Fibroblast of lung (primary cell): ENCODE results near the gene PCDHGA1. TPM values are rescaled to one million over a fixed set of nuclear protein-coding genes. Genes with fewer than 3 reads are reported as not detected.
A peak's percentile ranks its signal among the peaks of the same experiment; 100 is the strongest.
"Not testable (repeated sequence)": the region's sequence is repeated elsewhere in the genome, so short reads cannot be mapped to it uniquely, and the experiment has no call there.

Experiments
- DNase-seq, 2 donors: peaks; one replicate each; pipeline versions ENCODE4 v3.0.0 to v3.0.0-alpha.2; 2010; ENCODE audit warnings: low read depth in 2 of 2
- H2AFZ ChIP-seq: 2 replicates; pipeline ENCODE4 v1.5.1; 2012; ENCODE audit warnings: low read length, control low read depth, inconsistent platforms
- H3K27ac ChIP-seq: 2 replicates; pipeline ENCODE4 v1.5.1; 2011; ENCODE audit warnings: low read length, control low read depth; ENCODE audit not compliant: insufficient read depth
- H3K27me3 ChIP-seq: 2 replicates; pipeline ENCODE4 v1.5.1; 2011; ENCODE audit warnings: mild to moderate bottlenecking, low read length; ENCODE audit not compliant: control insufficient read depth, insufficient read depth
- H3K36me3 ChIP-seq: 2 replicates; pipeline ENCODE4 v1.5.1; 2011; ENCODE audit warnings: low read length; ENCODE audit not compliant: control insufficient read depth, insufficient read depth
- H3K4me1 ChIP-seq: 2 replicates; pipeline ENCODE4 v1.5.1; 2011; ENCODE audit warnings: low read length; ENCODE audit not compliant: control insufficient read depth, insufficient read depth; ENCODE audit errors: extremely low read depth
- H3K4me2 ChIP-seq: 2 replicates; pipeline ENCODE4 v1.5.1; 2011; ENCODE audit warnings: low read length, control low read depth; ENCODE audit not compliant: insufficient read depth; ENCODE audit errors: extremely low read depth
- H3K4me3 ChIP-seq, 4 experiments: fragments of 200-600 bp in 1 of 4; sonication (generic) in 1 of 4; replicated peaks in 1 of 4; 2 replicates each; pipeline ENCODE4 v1.5.1; 2011 to 2016; ENCODE audit warnings: low read length in 4 of 4, low read depth in 3 of 4, mild to moderate bottlenecking in 3 of 4, control low read depth in 2 of 4, inconsistent platforms in 1 of 4, mixed read lengths in 1 of 4; ENCODE audit not compliant: insufficient read depth in 1 of 4; ENCODE audit errors: control extremely low read depth in 1 of 4
- H3K79me2 ChIP-seq: 2 replicates; pipeline ENCODE4 v1.5.1; 2012; ENCODE audit warnings: mild to moderate bottlenecking, low read length, inconsistent platforms; ENCODE audit not compliant: control insufficient read depth, insufficient read depth
- H3K9ac ChIP-seq: 2 replicates; pipeline ENCODE4 v1.5.1; 2011; ENCODE audit warnings: mild to moderate bottlenecking, low read length, control low read depth; ENCODE audit not compliant: insufficient read depth
- H3K9me3 ChIP-seq: 2 replicates; pipeline ENCODE4 v1.5.1; 2012; ENCODE audit warnings: low read depth, low read length; ENCODE audit not compliant: control insufficient read depth, insufficient read depth
- H4K20me1 ChIP-seq: 2 replicates; pipeline ENCODE4 v1.5.1; 2011; ENCODE audit warnings: low read length; ENCODE audit not compliant: control insufficient read depth, insufficient read depth; ENCODE audit errors: extremely low read depth
- EZH2 ChIP-seq: IDR thresholded peaks from 2 replicates; pipeline ENCODE4 v1.5.1; 2012; ENCODE audit warnings: low read length, control low read depth, mild to moderate bottlenecking; ENCODE audit errors: missing control alignments
- polyA plus RNA-seq, 2 donors: library from polyadenylated mRNA; depleted of rRNA in 1 of 2; stranded (reverse) in 1 of 2; unstranded in 1 of 2; fragments of >200 nt; gene quantifications; 2 replicates each; pipeline ENCODE4 v1.2.1, GENCODE V29; 2011 to 2012; ENCODE audit warnings: missing spikeins in 1 of 2
- total RNA-seq: library from RNA; depleted of rRNA; stranded (reverse); fragments of >200 nt; gene quantifications from 2 replicates; pipeline ENCODE4 v1.2.1, GENCODE V29; 2014
- TF ChIP-seq, protein P1 (sequence below), 2 donors: IDR thresholded peaks in 1 of 2; conservative IDR thresholded peaks in 1 of 2; 1 replicate in 1 of 2; 2 replicates in 1 of 2; pipeline ENCODE4 v1.5.1; 2011 to 2012; ENCODE audit warnings: low read length in 2 of 2, control low read depth in 1 of 2, inconsistent platforms in 1 of 2, low read depth in 1 of 2, mild to moderate bottlenecking in 1 of 2

The PCDHGA1 gene
- total and polyA plus RNA-seq, 2 donors (not counting 1 experiment from before 2014, with no cell fraction given) = 1.6 to 1.8 TPM

DNA sequence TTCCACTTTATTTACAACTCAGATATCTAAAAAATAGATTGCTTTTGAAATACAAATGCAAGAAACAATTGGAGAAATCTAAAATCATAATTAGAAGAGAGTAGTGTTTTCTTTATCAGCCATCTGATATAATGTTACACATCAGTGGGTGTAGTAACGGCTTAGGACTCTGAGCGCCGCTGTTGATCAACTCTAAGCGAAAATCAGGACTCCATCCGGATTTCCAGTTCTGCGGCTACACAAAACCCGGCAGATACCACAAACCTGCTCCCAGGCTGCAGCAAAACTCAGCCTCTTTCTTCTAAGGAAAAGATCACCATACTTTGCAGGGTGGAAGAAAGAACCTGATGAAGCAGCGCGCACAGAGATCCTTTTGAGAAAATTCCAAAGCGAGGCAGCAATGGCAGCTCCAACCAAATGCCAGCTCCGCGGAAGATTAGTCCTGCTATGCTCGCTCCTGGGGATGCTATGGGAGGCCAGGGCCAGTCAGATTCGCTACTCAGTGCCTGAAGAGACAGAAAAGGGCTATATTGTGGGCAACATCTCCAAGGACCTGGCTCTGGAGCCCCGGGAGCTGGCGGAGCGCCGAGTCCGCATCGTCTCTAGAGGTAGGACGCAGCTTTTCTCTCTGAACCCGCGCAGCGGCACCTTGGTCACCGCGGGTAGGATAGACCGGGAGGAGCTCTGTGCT lies 72.4 kb downstream of the PCDHGA1 start, which contains the start of gene PCDHGA9:
PCDHGA9 (plus strand) TSS at position 226 of the 691 bp plus-strand sequence; CDS start at position 401, 175 bp downstream.
- Histone ChIP-seq H3K4me3 (peak within 1 kb of the TSS; percentile 8 to 50 (median 17)), H3K9ac (no peak within 1 kb of the TSS), H3K79me2 (no peaks in the 10 kb centered on the region), H3K27ac (no peak within 1 kb of the TSS), H3K9me3 (peaks cover 4% of the 10 kb centered on the region), H3K4me2 (peak within 1 kb of the TSS; percentile 62), H3K4me1 (no peaks in the 10 kb centered on the region), H3K36me3 (no peaks in the 10 kb centered on the region), H4K20me1 (no peaks in the 10 kb centered on the region), H2AFZ (no peak within 1 kb of the TSS), H3K27me3 (no peaks in the 10 kb centered on the region)
- no peak for TF ChIP-seq EZH2
- TF ChIP-seq, protein P1, sequence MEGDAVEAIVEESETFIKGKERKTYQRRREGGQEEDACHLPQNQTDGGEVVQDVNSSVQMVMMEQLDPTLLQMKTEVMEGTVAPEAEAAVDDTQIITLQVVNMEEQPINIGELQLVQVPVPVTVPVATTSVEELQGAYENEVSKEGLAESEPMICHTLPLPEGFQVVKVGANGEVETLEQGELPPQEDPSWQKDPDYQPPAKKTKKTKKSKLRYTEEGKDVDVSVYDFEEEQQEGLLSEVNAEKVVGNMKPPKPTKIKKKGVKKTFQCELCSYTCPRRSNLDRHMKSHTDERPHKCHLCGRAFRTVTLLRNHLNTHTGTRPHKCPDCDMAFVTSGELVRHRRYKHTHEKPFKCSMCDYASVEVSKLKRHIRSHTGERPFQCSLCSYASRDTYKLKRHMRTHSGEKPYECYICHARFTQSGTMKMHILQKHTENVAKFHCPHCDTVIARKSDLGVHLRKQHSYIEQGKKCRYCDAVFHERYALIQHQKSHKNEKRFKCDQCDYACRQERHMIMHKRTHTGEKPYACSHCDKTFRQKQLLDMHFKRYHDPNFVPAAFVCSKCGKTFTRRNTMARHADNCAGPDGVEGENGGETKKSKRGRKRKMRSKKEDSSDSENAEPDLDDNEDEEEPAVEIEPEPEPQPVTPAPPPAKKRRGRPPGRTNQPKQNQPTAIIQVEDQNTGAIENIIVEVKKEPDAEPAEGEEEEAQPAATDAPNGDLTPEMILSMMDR (conservative IDR thresholded peaks at IDR 0.05 in 1 of 2, IDR thresholded peaks at IDR 0.05 in 1 of 2; ENCODE audit: low read depth in 1 of 2, low read length in 2 of 2) = peak; percentile 40 to 49
- peak; percentile 24 to 57 for DNase-seq

DNA sequence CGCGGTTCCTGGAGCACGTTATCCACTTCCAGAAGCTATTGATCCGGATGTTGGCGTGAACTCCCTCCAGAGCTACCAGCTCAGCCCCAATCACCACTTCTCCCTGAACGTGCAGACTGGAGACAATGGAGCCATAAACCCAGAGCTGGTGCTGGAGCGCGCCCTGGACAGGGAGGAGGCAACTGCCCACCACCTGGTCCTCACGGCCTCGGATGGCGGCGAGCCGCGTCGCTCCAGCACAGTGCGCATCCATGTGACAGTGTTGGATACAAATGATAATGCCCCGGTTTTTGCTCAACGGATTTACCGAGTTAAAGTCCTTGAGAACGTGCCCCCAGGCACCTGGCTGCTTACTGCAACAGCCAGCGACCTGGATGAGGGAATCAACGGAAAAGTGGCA lies 73.1 kb downstream of the PCDHGA1 start:
- Histone ChIP-seq H3K79me2 (no peaks in the 10 kb centered on the region), H3K9me3 (peaks cover 4% of the 10 kb centered on the region), H3K4me3 (peak overlapping the region in 1 of 4 experiments; percentile 50), H3K4me1 (no peaks in the 10 kb centered on the region), H3K27ac (no peak overlapping the region), H2AFZ (no peak overlapping the region), H3K9ac (no peak overlapping the region), H3K36me3 (no peaks in the 10 kb centered on the region), H4K20me1 (no peaks in the 10 kb centered on the region), H3K27me3 (no peaks in the 10 kb centered on the region), H3K4me2 (peak overlapping the region; percentile 29)
- DNase-seq = no peak
- TF ChIP-seq EZH2 = no peak
- TF ChIP-seq, protein P1 (conservative IDR thresholded peaks at IDR 0.05 in 1 of 2, IDR thresholded peaks at IDR 0.05 in 1 of 2; ENCODE audit: low read depth in 1 of 2, low read length in 2 of 2) = no peak

DNA sequence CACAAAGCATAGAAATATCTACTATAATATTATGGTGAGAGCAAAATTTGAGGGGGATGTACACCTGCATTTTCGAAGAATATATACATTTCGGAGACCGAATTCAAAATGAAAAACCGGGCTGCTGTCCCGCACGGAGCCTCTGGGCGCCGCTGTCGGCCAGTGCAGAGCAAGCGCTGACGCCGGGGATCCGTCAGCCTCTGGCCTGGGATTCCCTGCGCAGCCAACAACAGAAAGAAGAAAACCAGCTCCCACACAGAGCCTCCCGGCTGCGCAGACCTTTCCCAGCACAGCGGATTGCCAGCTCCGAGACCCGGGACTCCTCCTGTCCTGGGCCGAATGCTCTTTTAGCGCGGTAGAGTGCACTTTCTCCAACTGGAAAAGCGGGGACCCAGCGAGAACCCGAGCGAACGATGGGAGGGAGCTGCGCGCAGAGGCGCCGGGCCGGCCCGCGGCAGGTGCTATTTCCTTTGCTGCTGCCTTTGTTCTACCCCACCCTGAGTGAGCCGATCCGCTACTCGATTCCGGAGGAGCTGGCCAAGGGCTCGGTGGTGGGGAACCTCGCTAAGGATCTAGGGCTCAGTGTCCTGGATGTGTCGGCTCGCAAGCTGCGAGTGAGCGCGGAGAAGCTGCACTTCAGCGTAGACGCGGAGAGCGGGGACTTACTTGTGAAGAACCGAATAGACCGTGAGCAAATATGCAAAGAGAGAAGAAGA lies 77.6 kb downstream of the PCDHGA1 start, which contains the start of gene PCDHGB6:
PCDHGB6 (plus strand) TSS at position 232 of the 716 bp plus-strand sequence; CDS start at position 414, 182 bp downstream.
- DNase-seq = peak; percentile 30 to 54
- TF ChIP-seq, protein P1 (conservative IDR thresholded peaks at IDR 0.05 in 1 of 2, IDR thresholded peaks at IDR 0.05 in 1 of 2; ENCODE audit: low read depth in 1 of 2, low read length in 2 of 2) = peak; percentile 41 to 57
- not testable (repeated sequence) for H3K9me3 ChIP-seq, H3K27ac ChIP-seq, H3K4me1 ChIP-seq, H3K4me2 ChIP-seq, H3K27me3 ChIP-seq, H2AFZ ChIP-seq, H4K20me1 ChIP-seq, H3K9ac ChIP-seq, H3K79me2 ChIP-seq, H3K36me3 ChIP-seq
- H3K4me3 ChIP-seq = peak within 1 kb of the TSS in 3 of 4 experiments; percentile 9 to 41 (median 39)
